GM21717 (cell line): ENCODE measurements around the gene EFNA3.

Source experiments
- ATAC-seq: cut with Tn5 transposase; IDR thresholded peaks from one replicate; pipeline ENCODE4 v1.9.1; 2021; ENCODE audit warnings: mild to moderate bottlenecking, moderate library complexity; ENCODE audit not compliant: unreplicated experiment

The EFNA3 gene

GRCh38 chr1:155066777-155067176, 11.9 kb upstream of the EFNA3 start:
- no peak for ATAC-seq

- no peak for ATAC-seq
Observed at GRCh38 chr1:155068599-155068998, 10.0 kb upstream of the EFNA3 start.

GRCh38 chr1:155069551-155070157, 9.0 kb upstream of the EFNA3 start:
- no peak for ATAC-seq

GRCh38 chr1:155070158-155070621, 8.4 kb upstream of the EFNA3 start:
- no peak for ATAC-seq

GRCh38 chr1:155070721-155071569, 7.7 kb upstream of the EFNA3 start:
- no peak for ATAC-seq

GRCh38 chr1:155071701-155072100, 6.9 kb upstream of the EFNA3 start:
- no peak for ATAC-seq

- no peak for ATAC-seq
Observed at GRCh38 chr1:155072531-155073289, 5.9 kb upstream of the EFNA3 start.

- no peak for ATAC-seq
Observed at GRCh38 chr1:155073377-155074242, 5.0 kb upstream of the EFNA3 start.

- ATAC-seq, result no peak
Observed at GRCh38 chr1:155075535-155075934, 3.1 kb upstream of the EFNA3 start.

GRCh38 chr1:155076371-155076770, 2.3 kb upstream of the EFNA3 start:
- ATAC-seq, result no peak

GRCh38 chr1:155077346-155077745, 1.3 kb upstream of the EFNA3 start:
- ATAC-seq, result no peak

GRCh38 chr1:155077758-155078445, 735 bp upstream of the EFNA3 start:
- ATAC-seq, result no peak

- ATAC-seq, result no peak
Observed at GRCh38 chr1:155079210-155079486, 511 bp downstream of the EFNA3 start.

GRCh38 chr1:155079487-155080311, 1.1 kb downstream of the EFNA3 start:
- no peak for ATAC-seq

GRCh38 chr1:155080312-155081228, 1.9 kb downstream of the EFNA3 start:
- no peak for ATAC-seq

GRCh38 chr1:155081472-155082300, 3.0 kb downstream of the EFNA3 start:
- no peak for ATAC-seq

- ATAC-seq, result no peak
Observed at GRCh38 chr1:155082301-155083051, 3.8 kb downstream of the EFNA3 start.
